K562 (cell line): ENCODE results near the gene CCDC85B. TPM values are rescaled to one million over a fixed set of nuclear protein-coding genes. Genes with fewer than 3 reads are reported as not detected.
A peak's percentile ranks its signal among the peaks of the same experiment; 100 is the strongest.

ENCODE experiments used
- CEBPG ChIP-seq, 3 experiments: fragments of 200-800 bp in 1 of 3; sonication (Bioruptor generic) in 1 of 3; sonication (generic) in 1 of 3; formaldehyde crosslinking in 1 of 3; IDR thresholded peaks in 2 of 3; conservative IDR thresholded peaks in 1 of 3; 2 replicates each; pipeline versions ENCODE4 v1.6.1 to v1.8.0; 2016 to 2022; ENCODE audit warnings: missing compliant biosample characterization in 2 of 3, missing genetic modification characterization in 2 of 3, mild to moderate bottlenecking in 1 of 3, missing genetic modification reagents in 1 of 3
- E2F8 ChIP-seq: fragments of 450-650 bp; IDR thresholded peaks from 2 replicates; pipeline ENCODE4 v1.7.1; 2018; ENCODE audit warnings: mild to moderate bottlenecking, low read depth; ENCODE audit not compliant: partially characterized antibody
- FOXK1 ChIP-seq: sonication (generic); formaldehyde crosslinking; IDR thresholded peaks from 2 replicates; pipeline ENCODE4 v1.8.0; 2022; ENCODE audit warnings: missing genetic modification reagents, mild to moderate bottlenecking, borderline replicate concordance
- HNRNPL ChIP-seq: fragments of 200-400 bp; formaldehyde crosslinking; IDR thresholded peaks from 2 replicates; pipeline ENCODE4 v1.6.1; 2017; ENCODE audit warnings: low read depth, mild to moderate bottlenecking, low read length
- IFI16 ChIP-seq: fragments of 250-450 bp; sonication (Bioruptor Pico); IDR thresholded peaks from 2 replicates; pipeline ENCODE4 v2.1.2; 2022; ENCODE audit warnings: mild to moderate bottlenecking, inconsistent platforms
- KDM2B ChIP-seq: fragments of 250-450 bp; sonication (Bioruptor Pico); IDR thresholded peaks from 2 replicates; pipeline ENCODE4 v1.8.0; 2021; ENCODE audit warnings: mild to moderate bottlenecking, moderate library complexity
- KHSRP ChIP-seq: fragments of 450-650 bp; IDR thresholded peaks from 2 replicates; pipeline ENCODE4 v1.6.1; 2017
- MNT ChIP-seq, 2 experiments: fragments of 450-650 bp; conservative IDR thresholded peaks; 2 replicates each; pipeline ENCODE4 v1.6.1; 2017; ENCODE audit warnings: mild to moderate bottlenecking in 2 of 2, moderate library complexity in 2 of 2
- NCOA1 ChIP-seq: fragments of 450-650 bp; IDR thresholded peaks from 2 replicates; pipeline ENCODE4 v1.6.1; 2016; ENCODE audit warnings: low read depth
- RBM22 ChIP-seq: fragments of 200-400 bp; formaldehyde crosslinking; IDR thresholded peaks from 2 replicates; pipeline ENCODE4 v1.6.1; 2018; ENCODE audit warnings: low read length, low read depth; ENCODE audit not compliant: poor library complexity, severe bottlenecking
- RREB1 ChIP-seq: fragments of 250-450 bp; sonication (Bioruptor Pico); IDR thresholded peaks from 2 replicates; pipeline ENCODE4 v1.4.0; 2020
- SAP30 ChIP-seq: fragments of 200-600 bp; sonication (generic); IDR thresholded peaks from 2 replicates; pipeline ENCODE4 v1.6.1; 2012; ENCODE audit warnings: borderline replicate concordance, low read depth, mild to moderate bottlenecking, moderate library complexity, low read length, control low read depth, inconsistent platforms; ENCODE audit not compliant: insufficient read depth, poor library complexity, severe bottlenecking
- STAT5B ChIP-seq: fragments of 250-450 bp; sonication (Bioruptor Pico); IDR thresholded peaks from 2 replicates; pipeline ENCODE4 v1.8.0; 2021; ENCODE audit warnings: mild to moderate bottlenecking, inconsistent platforms
- ZBTB2 ChIP-seq: fragments of 450-650 bp; IDR thresholded peaks from 2 replicates; pipeline ENCODE4 v1.6.1; 2016; ENCODE audit warnings: antibody characterized with exemption
- polyA plus RNA-seq, 8 experiments: library from polyadenylated mRNA; depleted of rRNA in 4 of 8; stranded (reverse) in 5 of 8; unstranded in 3 of 8; fragments of >200 nt; fragmentation: Nextera tagmentation in 2 of 8; fragmentation: Illumina TruSeq in 1 of 8; extraction: Ambion mirVana in 2 of 8; extraction: Trizol in 1 of 8; gene quantifications; 2 replicates each; pipeline versions ENCODE4 v1.2.1 to v1.2.3, GENCODE V29; 2011 to 2014; ENCODE audit warnings: inconsistent platforms in 1 of 8, missing spikeins in 1 of 8
- total RNA-seq, 7 experiments: library from RNA; depleted of rRNA in 6 of 7; stranded (reverse); fragments of >200 nt in 6 of 7; fragmentation: Illumina TruSeq in 2 of 7; extraction: Trizol in 2 of 7; gene quantifications; 2 replicates each; pipeline versions ENCODE4 v1.2.1 to v1.2.3, GENCODE V29; 2011 to 2021; ENCODE audit warnings: low replicate concordance in 1 of 7

Gene CCDC85B
- total and polyA plus RNA-seq, 9 of the 15 experiments (the other 6 are each of a cell fraction or from before 2014, with no cell fraction given), result 0.14 to 138 (median 6.2) TPM

GRCh38 chr11:65873318-65874156, 16.9 kb upstream of the CCDC85B start (continued):
- TF ChIP-seq MNT (conservative IDR thresholded peaks at IDR 0.05), result peak; percentile 87 to 91
- TF ChIP-seq ZBTB2, result no peak
- no peak for TF ChIP-seq KDM2B
- TF ChIP-seq NCOA1, result no peak
- peak; percentile 83 for TF ChIP-seq HNRNPL
- TF ChIP-seq RBM22, result no peak
- TF ChIP-seq CEBPG (CRISPR knock-in tag; IDR thresholded peaks at IDR 0.05), result no peak
- no peak for TF ChIP-seq CEBPG (tag; conservative IDR thresholded peaks at IDR 0.05 in 1 of 2, IDR thresholded peaks at IDR 0.05 in 1 of 2)
- TF ChIP-seq KHSRP, result no peak
- TF ChIP-seq E2F8, result no peak
- TF ChIP-seq RREB1 (CRISPR knock-in tag), result no peak
- TF ChIP-seq STAT5B, result no peak
- TF ChIP-seq FOXK1, result no peak
- no peak for TF ChIP-seq SAP30
- no peak for TF ChIP-seq IFI16
